Measurements from ENCODE around the gene GPR155.

GPR155 gene, protein sequence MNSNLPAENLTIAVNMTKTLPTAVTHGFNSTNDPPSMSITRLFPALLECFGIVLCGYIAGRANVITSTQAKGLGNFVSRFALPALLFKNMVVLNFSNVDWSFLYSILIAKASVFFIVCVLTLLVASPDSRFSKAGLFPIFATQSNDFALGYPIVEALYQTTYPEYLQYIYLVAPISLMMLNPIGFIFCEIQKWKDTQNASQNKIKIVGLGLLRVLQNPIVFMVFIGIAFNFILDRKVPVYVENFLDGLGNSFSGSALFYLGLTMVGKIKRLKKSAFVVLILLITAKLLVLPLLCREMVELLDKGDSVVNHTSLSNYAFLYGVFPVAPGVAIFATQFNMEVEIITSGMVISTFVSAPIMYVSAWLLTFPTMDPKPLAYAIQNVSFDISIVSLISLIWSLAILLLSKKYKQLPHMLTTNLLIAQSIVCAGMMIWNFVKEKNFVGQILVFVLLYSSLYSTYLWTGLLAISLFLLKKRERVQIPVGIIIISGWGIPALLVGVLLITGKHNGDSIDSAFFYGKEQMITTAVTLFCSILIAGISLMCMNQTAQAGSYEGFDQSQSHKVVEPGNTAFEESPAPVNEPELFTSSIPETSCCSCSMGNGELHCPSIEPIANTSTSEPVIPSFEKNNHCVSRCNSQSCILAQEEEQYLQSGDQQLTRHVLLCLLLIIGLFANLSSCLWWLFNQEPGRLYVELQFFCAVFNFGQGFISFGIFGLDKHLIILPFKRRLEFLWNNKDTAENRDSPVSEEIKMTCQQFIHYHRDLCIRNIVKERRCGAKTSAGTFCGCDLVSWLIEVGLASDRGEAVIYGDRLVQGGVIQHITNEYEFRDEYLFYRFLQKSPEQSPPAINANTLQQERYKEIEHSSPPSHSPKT

DNA sequence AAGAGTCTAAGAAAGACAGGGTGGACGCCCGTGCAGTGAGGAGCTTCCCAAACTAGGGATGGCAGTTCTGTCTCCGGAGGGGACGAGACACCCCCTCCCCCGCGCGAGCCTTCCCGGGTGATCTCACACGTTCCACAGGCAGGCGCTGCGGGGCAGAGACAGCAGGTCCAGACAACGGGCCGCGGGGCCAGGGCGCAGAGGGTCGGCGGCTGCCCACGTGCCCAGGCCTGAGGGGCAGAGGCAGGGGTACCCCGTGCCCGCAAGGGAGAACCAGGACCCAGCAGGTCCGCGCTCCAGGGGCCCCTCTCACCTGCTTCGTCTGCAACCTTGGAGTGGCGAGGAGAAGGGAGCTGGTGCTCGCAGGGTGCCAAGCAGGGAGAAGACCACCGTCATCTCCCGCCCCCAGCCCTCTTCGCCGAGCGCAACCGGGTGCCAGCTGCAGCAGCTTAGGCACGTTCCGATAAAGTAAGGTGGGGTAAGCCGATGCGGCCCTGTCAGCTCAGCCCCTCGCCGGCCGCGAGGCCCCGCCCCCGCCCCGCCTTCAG is at the start of gene GPR155:
GPR155 (minus strand) TSS at position 467 of the 545 bp plus-strand sequence. CDS start 5,073 bp downstream, outside the sequence.
- H3K27me3 ChIP-seq (replicated peaks; ENCODE audit: control insufficient read depth, insufficient read depth, low read length): no peaks in the 10 kb centered on the region
- no peak for DNase-seq (ENCODE audit: extremely low read depth, insufficient read length)
- peak within 1 kb of the TSS; percentile 84 for H3K4me3 ChIP-seq (replicated peaks; ENCODE audit: low read depth, low read length)
- no peaks in the 10 kb centered on the region for H3K36me3 ChIP-seq (ENCODE audit: control insufficient read depth, insufficient read depth, low read length)
- TF ChIP-seq, protein P1, sequence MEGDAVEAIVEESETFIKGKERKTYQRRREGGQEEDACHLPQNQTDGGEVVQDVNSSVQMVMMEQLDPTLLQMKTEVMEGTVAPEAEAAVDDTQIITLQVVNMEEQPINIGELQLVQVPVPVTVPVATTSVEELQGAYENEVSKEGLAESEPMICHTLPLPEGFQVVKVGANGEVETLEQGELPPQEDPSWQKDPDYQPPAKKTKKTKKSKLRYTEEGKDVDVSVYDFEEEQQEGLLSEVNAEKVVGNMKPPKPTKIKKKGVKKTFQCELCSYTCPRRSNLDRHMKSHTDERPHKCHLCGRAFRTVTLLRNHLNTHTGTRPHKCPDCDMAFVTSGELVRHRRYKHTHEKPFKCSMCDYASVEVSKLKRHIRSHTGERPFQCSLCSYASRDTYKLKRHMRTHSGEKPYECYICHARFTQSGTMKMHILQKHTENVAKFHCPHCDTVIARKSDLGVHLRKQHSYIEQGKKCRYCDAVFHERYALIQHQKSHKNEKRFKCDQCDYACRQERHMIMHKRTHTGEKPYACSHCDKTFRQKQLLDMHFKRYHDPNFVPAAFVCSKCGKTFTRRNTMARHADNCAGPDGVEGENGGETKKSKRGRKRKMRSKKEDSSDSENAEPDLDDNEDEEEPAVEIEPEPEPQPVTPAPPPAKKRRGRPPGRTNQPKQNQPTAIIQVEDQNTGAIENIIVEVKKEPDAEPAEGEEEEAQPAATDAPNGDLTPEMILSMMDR (IDR thresholded peaks at IDR 0.05; ENCODE audit: insufficient read depth, low read length, poor library complexity, severe bottlenecking): peak; percentile 34

GRCh38 chr2:174535757-174536703 is 49.2 kb upstream of the GPR155 start:
- TF ChIP-seq, protein P1 (IDR thresholded peaks at IDR 0.05; ENCODE audit: insufficient read depth, low read length, poor library complexity, severe bottlenecking): no peak
- no peaks in the 10 kb centered on the region for H3K27me3 ChIP-seq (replicated peaks; ENCODE audit: control insufficient read depth, insufficient read depth, low read length)
- no peaks in the 10 kb centered on the region for H3K36me3 ChIP-seq (ENCODE audit: control insufficient read depth, insufficient read depth, low read length)
- no peak overlapping the region for H3K4me3 ChIP-seq (replicated peaks; ENCODE audit: low read depth, low read length)
- no peak for DNase-seq (ENCODE audit: extremely low read depth, insufficient read length)

DNA sequence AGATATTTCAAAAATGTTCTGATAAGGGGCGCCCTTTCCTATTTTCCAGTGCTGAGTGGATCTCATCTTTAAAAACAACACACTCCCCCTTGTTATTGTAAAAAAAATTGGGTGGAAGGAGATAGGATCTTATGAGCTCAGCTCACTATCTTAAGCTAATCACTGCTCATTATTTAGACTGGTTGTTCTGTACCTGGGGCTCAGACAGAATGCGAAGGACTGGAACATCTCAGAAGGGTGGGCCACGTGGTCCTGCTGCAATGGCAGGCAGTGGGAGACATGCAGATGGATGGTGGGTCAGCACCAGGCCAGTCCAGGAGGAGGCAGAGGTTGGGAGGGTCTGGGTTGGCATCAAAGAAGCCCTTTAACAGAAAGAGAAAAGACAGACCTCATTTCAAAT is 48.3 kb upstream of the GPR155 start:
- Histone ChIP-seq H3K36me3 (ENCODE audit: control insufficient read depth, insufficient read depth, low read length) (no peaks in the 10 kb centered on the region), H3K4me3 (replicated peaks; ENCODE audit: low read depth, low read length) (no peak overlapping the region), H3K27me3 (replicated peaks; ENCODE audit: control insufficient read depth, insufficient read depth, low read length) (no peaks in the 10 kb centered on the region)
- TF ChIP-seq, protein P1 (IDR thresholded peaks at IDR 0.05; ENCODE audit: insufficient read depth, low read length, poor library complexity, severe bottlenecking): no peak
- DNase-seq (ENCODE audit: extremely low read depth, insufficient read length): no peak

GRCh38 chr2:174529916-174530315 is 43.1 kb upstream of the GPR155 start:
- H3K4me3 ChIP-seq (replicated peaks; ENCODE audit: low read depth, low read length): no peak overlapping the region
- H3K36me3 ChIP-seq (ENCODE audit: control insufficient read depth, insufficient read depth, low read length): no peaks in the 10 kb centered on the region
- DNase-seq (ENCODE audit: extremely low read depth, insufficient read length): no peak
- no peaks in the 10 kb centered on the region for H3K27me3 ChIP-seq (replicated peaks; ENCODE audit: control insufficient read depth, insufficient read depth, low read length)
- TF ChIP-seq, protein P1 (IDR thresholded peaks at IDR 0.05; ENCODE audit: insufficient read depth, low read length, poor library complexity, severe bottlenecking): no peak

DNA sequence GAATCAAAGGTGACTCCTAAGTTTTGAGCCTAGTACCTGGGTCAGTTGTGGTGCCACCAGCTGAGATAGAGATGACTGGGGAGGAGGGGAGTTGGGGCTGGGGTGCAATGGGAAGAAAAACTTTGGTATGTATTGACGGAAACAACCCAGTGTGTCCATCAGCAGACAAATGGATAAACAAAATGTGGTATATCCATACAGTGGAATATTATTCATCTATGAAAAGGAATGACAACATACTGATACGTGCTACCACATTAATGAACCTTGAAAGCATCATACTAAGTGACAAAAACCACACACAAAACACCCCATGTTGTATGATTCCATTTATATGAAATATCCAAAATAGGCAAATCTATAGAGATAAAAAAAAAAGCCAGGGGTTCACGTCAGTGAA is 41.1 kb upstream of the GPR155 start:
- no peaks in the 10 kb centered on the region for H3K36me3 ChIP-seq (ENCODE audit: control insufficient read depth, insufficient read depth, low read length)
- DNase-seq (ENCODE audit: extremely low read depth, insufficient read length): no peak
- TF ChIP-seq, protein P1 (IDR thresholded peaks at IDR 0.05; ENCODE audit: insufficient read depth, low read length, poor library complexity, severe bottlenecking): no peak
- no peak overlapping the region for H3K4me3 ChIP-seq (replicated peaks; ENCODE audit: low read depth, low read length)
- H3K27me3 ChIP-seq (replicated peaks; ENCODE audit: control insufficient read depth, insufficient read depth, low read length): no peaks in the 10 kb centered on the region
